GM23248 (cell line): ENCODE data around the gene HOXA6.

Experiments used
- EZH2 ChIP-seq: fragments of 200-600 bp; sonication (generic); IDR thresholded peaks from 2 replicates; pipeline ENCODE4 v1.6.1; 2018; ENCODE audit warnings: antibody characterized with exemption, mild to moderate bottlenecking; ENCODE audit not compliant: insufficient read depth, poor library complexity, severe bottlenecking
- EZH2phosphoT487 ChIP-seq: fragments of 200-600 bp; sonication (generic); IDR thresholded peaks from 2 replicates; pipeline ENCODE4 v1.6.1; 2018; ENCODE audit warnings: antibody characterized with exemption, moderate library complexity, mild to moderate bottlenecking, low read depth; ENCODE audit not compliant: insufficient read depth

DNA sequence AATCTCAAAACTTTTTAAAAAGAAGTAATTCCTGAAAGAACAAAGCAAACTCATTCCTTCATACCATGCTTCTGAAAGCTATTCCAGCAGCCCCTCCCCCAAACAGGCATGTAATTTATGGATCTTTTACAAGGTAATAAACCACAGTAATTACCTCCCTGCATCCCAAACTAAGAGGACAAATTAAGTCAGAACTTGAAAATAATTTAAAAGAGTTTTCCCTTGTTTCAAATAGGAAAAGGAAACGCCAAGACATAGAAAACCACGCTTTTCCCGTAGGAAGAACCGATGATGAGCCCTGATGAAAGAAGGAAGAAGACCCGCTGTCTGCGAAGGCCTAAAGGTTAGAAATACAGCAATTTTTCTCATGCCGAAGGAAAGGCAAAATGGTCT, 25.9 kb downstream of the HOXA6 start:
- TF ChIP-seq EZH2phosphoT487 (no peak), EZH2 (no peak)
